HG02981 (cell line): ENCODE data around the gene SLC35G1.

ENCODE experiments used
- ATAC-seq: cut with Tn5 transposase; IDR thresholded peaks from one replicate; pipeline ENCODE4 v1.9.1; 2021; ENCODE audit warnings: mild to moderate bottlenecking, moderate library complexity; ENCODE audit not compliant: unreplicated experiment

Gene SLC35G1

GRCh38 chr10:93875032-93875358 is 18.8 kb upstream of the SLC35G1 start:
- ATAC-seq = no peak

GRCh38 chr10:93876381-93876780 is 17.4 kb upstream of the SLC35G1 start:
- no peak for ATAC-seq

- ATAC-seq = no peak
Observed at GRCh38 chr10:93879273-93879672, 14.5 kb upstream of the SLC35G1 start.

GRCh38 chr10:93894516-93895378 is 969 bp downstream of the SLC35G1 start:
- ATAC-seq = no peak

- ATAC-seq = no peak
Observed at GRCh38 chr10:93897070-93897780, 3.4 kb downstream of the SLC35G1 start.

GRCh38 chr10:93899109-93899508 is 5.3 kb downstream of the SLC35G1 start:
- no peak for ATAC-seq

GRCh38 chr10:93903051-93903450 is 9.3 kb downstream of the SLC35G1 start:
- ATAC-seq = no peak

GRCh38 chr10:93904901-93905300 is 11.1 kb downstream of the SLC35G1 start:
- ATAC-seq = no peak

GRCh38 chr10:93907059-93907458 is 13.3 kb downstream of the SLC35G1 start:
- no peak for ATAC-seq

- ATAC-seq = no peak
Observed at GRCh38 chr10:93911866-93912265, 18.1 kb downstream of the SLC35G1 start.

GRCh38 chr10:93912444-93912843 is 18.7 kb downstream of the SLC35G1 start:
- no peak for ATAC-seq

- ATAC-seq = no peak
Observed at GRCh38 chr10:93913706-93914105, 19.9 kb downstream of the SLC35G1 start.

GRCh38 chr10:93915598-93915997 is 21.8 kb downstream of the SLC35G1 start:
- ATAC-seq = no peak

- no peak for ATAC-seq
Observed at GRCh38 chr10:93916257-93917063, 22.7 kb downstream of the SLC35G1 start.

GRCh38 chr10:93917064-93917391 is 23.2 kb downstream of the SLC35G1 start:
- ATAC-seq = no peak

- ATAC-seq = no peak
Observed at GRCh38 chr10:93917821-93918220, 24.0 kb downstream of the SLC35G1 start.

- no peak for ATAC-seq
Observed at GRCh38 chr10:93921338-93921737, 27.6 kb downstream of the SLC35G1 start.

GRCh38 chr10:93926613-93927012 is 32.8 kb downstream of the SLC35G1 start:
- no peak for ATAC-seq

GRCh38 chr10:93938140-93938539 is 44.4 kb downstream of the SLC35G1 start:
- ATAC-seq = no peak

- ATAC-seq = no peak
Observed at GRCh38 chr10:93940881-93941280, 47.1 kb downstream of the SLC35G1 start.

GRCh38 chr10:93941606-93942005 is 47.8 kb downstream of the SLC35G1 start:
- no peak for ATAC-seq

GRCh38 chr10:93945819-93946218 is 52.0 kb downstream of the SLC35G1 start:
- ATAC-seq = no peak
